GM21381 (cell line): ENCODE results near the gene DDR2.

Experiments
- ATAC-seq: cut with Tn5 transposase; IDR thresholded peaks from one replicate; pipeline ENCODE4 v1.9.1; 2021; ENCODE audit warnings: mild to moderate bottlenecking, moderate library complexity; ENCODE audit not compliant: unreplicated experiment

DDR2 gene

GRCh38 chr1:162694911-162695310, 62.6 kb downstream of the DDR2 start:
- ATAC-seq = no peak

- ATAC-seq = no peak
These were observed 63.4 kb downstream of the DDR2 start for GRCh38 chr1:162695687-162696086.

GRCh38 chr1:162696286-162696862, 64.1 kb downstream of the DDR2 start:
- no peak for ATAC-seq

- ATAC-seq = no peak
These were observed 65.1 kb downstream of the DDR2 start for GRCh38 chr1:162697140-162697895.

- ATAC-seq = no peak
These were observed 67.1 kb downstream of the DDR2 start for GRCh38 chr1:162699366-162699765.

GRCh38 chr1:162700131-162700530, 67.9 kb downstream of the DDR2 start:
- ATAC-seq = no peak

GRCh38 chr1:162701286-162701685, 69.0 kb downstream of the DDR2 start:
- no peak for ATAC-seq

GRCh38 chr1:162702628-162703027, 70.4 kb downstream of the DDR2 start:
- no peak for ATAC-seq

GRCh38 chr1:162703708-162704107, 71.4 kb downstream of the DDR2 start:
- no peak for ATAC-seq

- ATAC-seq = no peak
These were observed 72.6 kb downstream of the DDR2 start for GRCh38 chr1:162704673-162705424.

- no peak for ATAC-seq
These were observed 73.7 kb downstream of the DDR2 start for GRCh38 chr1:162706003-162706402.

- no peak for ATAC-seq
These were observed 74.3 kb downstream of the DDR2 start for GRCh38 chr1:162706606-162707005.

GRCh38 chr1:162708286-162708685, 76.0 kb downstream of the DDR2 start:
- ATAC-seq = no peak

- no peak for ATAC-seq
These were observed 77.0 kb downstream of the DDR2 start for GRCh38 chr1:162709132-162709860.

GRCh38 chr1:162709870-162710269, 77.6 kb downstream of the DDR2 start:
- ATAC-seq = no peak

- no peak for ATAC-seq
These were observed 78.1 kb downstream of the DDR2 start for GRCh38 chr1:162710345-162710744.

- no peak for ATAC-seq
These were observed 78.7 kb downstream of the DDR2 start for GRCh38 chr1:162710780-162711465.

- ATAC-seq = no peak
These were observed 80.2 kb downstream of the DDR2 start for GRCh38 chr1:162712317-162713029.

GRCh38 chr1:162716123-162716522, 83.9 kb downstream of the DDR2 start:
- no peak for ATAC-seq

- no peak for ATAC-seq
These were observed 84.3 kb downstream of the DDR2 start for GRCh38 chr1:162716552-162716951.
